ENCODE results near the gene SCEL. TPM values are rescaled to one million over a fixed set of nuclear protein-coding genes. Genes with fewer than 3 reads are reported as not detected.

SCEL gene
- total RNA-seq, 6 donors from 2014 or later: 32.5 to 175 (median 82.5) TPM

DNA sequence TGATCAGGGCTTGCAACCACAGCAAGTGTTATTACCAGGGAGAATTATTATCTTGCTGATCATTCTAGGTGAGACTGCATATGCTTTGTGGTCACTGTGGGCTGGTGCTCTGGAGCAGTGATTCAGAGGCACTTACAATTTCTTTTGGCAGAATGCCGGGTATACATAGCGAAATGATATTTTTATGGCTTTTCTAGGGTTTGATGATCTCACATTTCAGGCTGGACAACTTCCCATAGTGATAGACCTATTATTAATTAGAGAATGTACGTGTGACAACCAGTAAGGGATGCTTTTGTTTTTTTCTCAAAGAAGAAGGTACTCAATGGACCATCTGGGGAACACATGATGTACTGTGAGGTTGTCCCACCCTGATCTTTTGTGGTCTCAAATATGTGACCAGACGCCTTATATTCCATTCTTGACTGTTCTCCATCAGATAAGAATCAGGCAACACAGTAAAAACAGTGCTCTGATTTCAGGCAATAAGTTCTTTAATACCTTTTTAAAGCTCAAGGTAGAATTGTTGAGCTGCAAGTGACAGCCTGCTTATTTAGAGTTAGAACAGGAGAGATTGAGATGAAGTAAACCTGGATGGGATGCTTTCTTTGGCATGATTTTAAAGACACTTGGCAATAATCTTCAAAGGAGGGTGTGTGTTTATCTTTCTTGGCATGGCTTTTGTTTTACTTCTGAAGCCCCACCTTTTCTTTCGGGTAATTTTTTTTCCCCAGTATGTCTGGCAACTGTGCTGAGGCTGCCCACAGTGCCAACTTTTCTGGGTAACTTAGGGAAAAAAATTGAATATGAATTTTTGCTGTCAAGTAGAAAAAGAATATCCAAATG, 27.4 kb upstream of the SCEL start:
- ATAC-seq (ENCODE audit: low FRiP score in 2 of 2): no peak
- no peaks in the 10 kb centered on the region for H3K36me3 ChIP-seq
- H3K4me3 ChIP-seq: no peak overlapping the region
- no peak overlapping the region for H3K27ac ChIP-seq
- H3K27me3 ChIP-seq: no peaks in the 10 kb centered on the region
- peaks cover 0 to 12% (median 0%) of the 10 kb centered on the region in 4 donors for H3K4me1 ChIP-seq
- TF ChIP-seq EP300 (IDR thresholded peaks at IDR 0.05) (no peak), POLR2AphosphoS5 (IDR thresholded peaks at IDR 0.05) (no peak), POLR2A (IDR thresholded peaks at IDR 0.05) (no peak)
- TF ChIP-seq, protein P1, sequence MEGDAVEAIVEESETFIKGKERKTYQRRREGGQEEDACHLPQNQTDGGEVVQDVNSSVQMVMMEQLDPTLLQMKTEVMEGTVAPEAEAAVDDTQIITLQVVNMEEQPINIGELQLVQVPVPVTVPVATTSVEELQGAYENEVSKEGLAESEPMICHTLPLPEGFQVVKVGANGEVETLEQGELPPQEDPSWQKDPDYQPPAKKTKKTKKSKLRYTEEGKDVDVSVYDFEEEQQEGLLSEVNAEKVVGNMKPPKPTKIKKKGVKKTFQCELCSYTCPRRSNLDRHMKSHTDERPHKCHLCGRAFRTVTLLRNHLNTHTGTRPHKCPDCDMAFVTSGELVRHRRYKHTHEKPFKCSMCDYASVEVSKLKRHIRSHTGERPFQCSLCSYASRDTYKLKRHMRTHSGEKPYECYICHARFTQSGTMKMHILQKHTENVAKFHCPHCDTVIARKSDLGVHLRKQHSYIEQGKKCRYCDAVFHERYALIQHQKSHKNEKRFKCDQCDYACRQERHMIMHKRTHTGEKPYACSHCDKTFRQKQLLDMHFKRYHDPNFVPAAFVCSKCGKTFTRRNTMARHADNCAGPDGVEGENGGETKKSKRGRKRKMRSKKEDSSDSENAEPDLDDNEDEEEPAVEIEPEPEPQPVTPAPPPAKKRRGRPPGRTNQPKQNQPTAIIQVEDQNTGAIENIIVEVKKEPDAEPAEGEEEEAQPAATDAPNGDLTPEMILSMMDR (IDR thresholded peaks at IDR 0.05): no peak
- no peak for DNase-seq
- WGBS, 2 donors: 49 to 51% methylated on average over 5 of the region's 5 CpGs
- H3K9me3 ChIP-seq: no peaks in the 10 kb centered on the region

DNA sequence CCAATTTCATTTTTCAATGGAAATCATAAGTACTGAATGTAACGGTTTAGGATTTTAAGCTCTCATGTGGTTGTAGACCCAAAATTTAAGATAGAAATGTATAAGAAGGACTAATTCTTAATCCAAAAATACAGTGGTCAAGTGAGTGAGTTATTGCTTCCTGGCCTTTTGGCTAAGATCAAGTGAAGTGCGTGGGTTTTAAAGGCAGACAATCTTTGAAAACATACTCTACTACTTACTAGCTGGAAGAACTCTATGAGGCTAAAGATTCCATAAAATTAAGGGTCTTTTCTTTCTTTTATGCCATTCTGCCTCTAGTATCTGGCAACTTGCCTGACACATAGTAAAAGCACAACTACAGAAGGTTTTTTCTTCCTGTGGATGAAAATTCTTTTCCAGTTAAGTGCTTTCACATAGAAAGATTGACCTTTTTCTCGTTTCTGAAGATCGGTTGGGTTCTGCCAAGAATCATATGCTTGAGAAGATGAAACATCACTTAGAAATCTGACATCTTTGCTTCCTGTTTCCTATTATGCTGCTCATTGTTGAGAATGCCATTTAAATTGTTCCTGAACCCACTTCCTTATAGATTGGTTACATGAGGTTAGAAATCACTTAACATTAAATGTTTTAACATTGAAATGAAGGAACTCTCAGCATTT, 26.4 kb upstream of the SCEL start:
- 26 to 33% methylated on average over 4 of the region's 4 CpGs for WGBS, 2 donors
- peaks cover 0 to 12% (median 0%) of the 10 kb centered on the region in 4 donors for H3K4me1 ChIP-seq
- no peaks in the 10 kb centered on the region for H3K27me3 ChIP-seq
- ATAC-seq (ENCODE audit: low FRiP score in 2 of 2) (no peak), DNase-seq (no peak)
- H3K9me3 ChIP-seq: no peaks in the 10 kb centered on the region
- H3K4me3 ChIP-seq: no peak overlapping the region
- no peak for TF ChIP-seq POLR2A (IDR thresholded peaks at IDR 0.05)
- TF ChIP-seq, protein P1 (IDR thresholded peaks at IDR 0.05): no peak
- no peak for TF ChIP-seq EP300 (IDR thresholded peaks at IDR 0.05)
- TF ChIP-seq POLR2AphosphoS5 (IDR thresholded peaks at IDR 0.05): no peak
- no peaks in the 10 kb centered on the region for H3K36me3 ChIP-seq
- peak overlapping the region in 1 of 4 donors; percentile 30 for H3K27ac ChIP-seq

GRCh38 chr13:77510156-77510555, 25.4 kb upstream of the SCEL start:
- Histone ChIP-seq H3K36me3 (no peaks in the 10 kb centered on the region), H3K4me3 (no peak overlapping the region), H3K27ac (no peak overlapping the region), H3K27me3 (no peaks in the 10 kb centered on the region), H3K4me1 (peaks cover 0 to 12% (median 0%) of the 10 kb centered on the region in 4 donors), H3K9me3 (no peaks in the 10 kb centered on the region)
- ATAC-seq (ENCODE audit: low FRiP score in 2 of 2) (no peak), DNase-seq (no peak)
- TF ChIP-seq, protein P1 (IDR thresholded peaks at IDR 0.05): no peak
- TF ChIP-seq POLR2A (IDR thresholded peaks at IDR 0.05) (no peak), EP300 (IDR thresholded peaks at IDR 0.05) (no peak), POLR2AphosphoS5 (IDR thresholded peaks at IDR 0.05) (no peak)
- WGBS, 2 donors: 98 to 99% methylated on average over 3 of the region's 3 CpGs

DNA sequence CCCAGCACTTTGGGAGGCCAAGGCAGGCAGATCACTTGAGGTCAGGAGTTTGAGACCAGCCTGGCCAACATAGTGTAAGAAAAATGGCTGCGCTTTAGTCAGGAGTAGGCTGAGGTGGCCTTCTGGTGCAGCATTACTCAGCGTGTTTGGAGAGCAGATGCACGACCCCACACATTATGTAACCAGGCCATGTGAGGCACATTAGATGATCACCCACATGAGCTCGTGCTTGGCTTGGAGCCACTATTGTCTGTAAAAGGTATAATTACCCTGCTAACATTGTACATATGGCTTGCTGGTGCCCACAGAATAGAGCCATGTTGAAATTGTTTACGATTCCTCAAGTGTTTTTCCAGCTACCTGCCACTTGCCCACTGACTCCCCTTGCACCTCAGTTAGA, 24.0 kb upstream of the SCEL start:
- ATAC-seq (ENCODE audit: low FRiP score in 2 of 2) (no peak), DNase-seq (no peak)
- no peaks in the 10 kb centered on the region for H3K36me3 ChIP-seq
- WGBS, 2 donors: 75 to 80% methylated on average over 5 of the region's 5 CpGs
- TF ChIP-seq POLR2A (IDR thresholded peaks at IDR 0.05): no peak
- no peak for TF ChIP-seq EP300 (IDR thresholded peaks at IDR 0.05)
- TF ChIP-seq POLR2AphosphoS5 (IDR thresholded peaks at IDR 0.05): no peak
- TF ChIP-seq, protein P1 (IDR thresholded peaks at IDR 0.05): no peak
- no peak overlapping the region for H3K4me3 ChIP-seq
- no peaks in the 10 kb centered on the region for H3K27me3 ChIP-seq
- peaks cover 0 to 12% (median 0%) of the 10 kb centered on the region in 4 donors for H3K4me1 ChIP-seq
- no peak overlapping the region for H3K27ac ChIP-seq
- H3K9me3 ChIP-seq: no peaks in the 10 kb centered on the region
